ENCODE measurements around the gene PALD1.

PALD1 gene

GRCh38 chr10:70567603-70568002 is 89.0 kb downstream of the PALD1 start:
- DNase-seq (ENCODE audit: low read depth in 1 of 2, low spot score in 1 of 2): no peak
- TF ChIP-seq SPI1 (IDR thresholded peaks at IDR 0.05; ENCODE audit: borderline replicate concordance, low read depth) (no peak), REST (IDR thresholded peaks at IDR 0.05; ENCODE audit: insufficient replicate concordance, low read depth) (no peak), CTCF (IDR thresholded peaks at IDR 0.05; ENCODE audit: insufficient read depth, low read length) (no peak), POLR2AphosphoS5 (IDR thresholded peaks at IDR 0.05; ENCODE audit: low read depth) (no peak), GABPA (IDR thresholded peaks at IDR 0.05; ENCODE audit: low read depth) (no peak)

GRCh38 chr10:70568113-70568512 is 89.5 kb downstream of the PALD1 start:
- H3K27me3 ChIP-seq (ENCODE audit: insufficient read depth, poor library complexity, severe bottlenecking): no peaks in the 10 kb centered on the region
- H3K4me3 ChIP-seq (replicated peaks; ENCODE audit: insufficient read depth, low read length): no peak overlapping the region
- no peak overlapping the region for H3K27ac ChIP-seq (replicated peaks)
- DNase-seq (ENCODE audit: low read depth in 1 of 2, low spot score in 1 of 2): no peak
- no peak for TF ChIP-seq SPI1 (IDR thresholded peaks at IDR 0.05; ENCODE audit: borderline replicate concordance, low read depth)
- no peak for TF ChIP-seq POLR2AphosphoS5 (IDR thresholded peaks at IDR 0.05; ENCODE audit: low read depth)
- no peak for TF ChIP-seq REST (IDR thresholded peaks at IDR 0.05; ENCODE audit: insufficient replicate concordance, low read depth)
- TF ChIP-seq CTCF (IDR thresholded peaks at IDR 0.05; ENCODE audit: insufficient read depth, low read length): no peak
- TF ChIP-seq GABPA (IDR thresholded peaks at IDR 0.05; ENCODE audit: low read depth): no peak

More at GRCh38 chr10:70567603-70568002, 89.0 kb downstream of the PALD1 start:
- Histone ChIP-seq H3K4me3 (replicated peaks; ENCODE audit: insufficient read depth, low read length) (no peak overlapping the region), H3K27me3 (ENCODE audit: insufficient read depth, poor library complexity, severe bottlenecking) (no peaks in the 10 kb centered on the region), H3K27ac (replicated peaks) (no peak overlapping the region)

GRCh38 chr10:70568781-70569495 is 90.4 kb downstream of the PALD1 start:
- H3K27me3 ChIP-seq (ENCODE audit: insufficient read depth, poor library complexity, severe bottlenecking): no peaks in the 10 kb centered on the region
- H3K4me3 ChIP-seq (replicated peaks; ENCODE audit: insufficient read depth, low read length): no peak overlapping the region
- DNase-seq (ENCODE audit: low read depth in 1 of 2, low spot score in 1 of 2): no peak
- H3K27ac ChIP-seq (replicated peaks): no peak overlapping the region
- TF ChIP-seq GABPA (IDR thresholded peaks at IDR 0.05; ENCODE audit: low read depth) (no peak), REST (IDR thresholded peaks at IDR 0.05; ENCODE audit: insufficient replicate concordance, low read depth) (no peak), POLR2AphosphoS5 (IDR thresholded peaks at IDR 0.05; ENCODE audit: low read depth) (no peak), SPI1 (IDR thresholded peaks at IDR 0.05; ENCODE audit: borderline replicate concordance, low read depth) (no peak), CTCF (IDR thresholded peaks at IDR 0.05; ENCODE audit: insufficient read depth, low read length) (no peak)

All from HL-60 (cell line).